GM12878 (cell line): ENCODE data around the gene LMBRD1.

Experiments
- JUNB ChIP-seq: IDR thresholded peaks from 2 replicates; pipeline ENCODE4 v1.6.1; 2016; ENCODE audit warnings: antibody characterized with exemption, mild to moderate bottlenecking
- KDM1A ChIP-seq: fragments of 200-600 bp; sonication (generic); IDR thresholded peaks from 2 replicates; pipeline ENCODE4 v1.6.1; 2016; ENCODE audit warnings: borderline replicate concordance
- MEF2A ChIP-seq: IDR thresholded peaks from 2 replicates; pipeline ENCODE4 v1.6.1; 2011; ENCODE audit warnings: low read depth, mild to moderate bottlenecking, low read length, moderate library complexity; ENCODE audit not compliant: insufficient read depth
- MXI1 ChIP-seq: fragments of 150-350 bp; IDR thresholded peaks from 2 replicates; pipeline ENCODE4 v1.6.1; 2011; ENCODE audit warnings: low read depth, mild to moderate bottlenecking, inconsistent platforms, low read length, improper control_type of control experiment
- PBX3 ChIP-seq: IDR thresholded peaks from 2 replicates; pipeline ENCODE4 v1.6.1; 2011; ENCODE audit warnings: mild to moderate bottlenecking, low read depth, low read length, moderate library complexity; ENCODE audit not compliant: insufficient replicate concordance
- POLR2A ChIP-seq: IDR thresholded peaks from 2 replicates; pipeline ENCODE4 v1.6.1; 2011; ENCODE audit warnings: low read depth, mild to moderate bottlenecking, low read length
- POLR2AphosphoS5 ChIP-seq: IDR thresholded peaks from 2 replicates; pipeline ENCODE4 v1.6.1; 2011; ENCODE audit warnings: mild to moderate bottlenecking, low read length, inconsistent platforms
- RAD21 ChIP-seq: IDR thresholded peaks from 2 replicates; pipeline ENCODE4 v1.6.1; 2011; ENCODE audit warnings: mild to moderate bottlenecking, low read depth, low read length, moderate library complexity; ENCODE audit not compliant: insufficient read depth
- ZNF274 ChIP-seq: IDR thresholded peaks from one replicate; pipeline ENCODE4 v1.8.0; 2011; ENCODE audit not compliant: insufficient read length, insufficient read depth
- TF ChIP-seq, protein P1 (sequence below): IDR thresholded peaks from 2 replicates; pipeline ENCODE4 v1.6.1; 2011; ENCODE audit warnings: low read depth, low read length, improper control_type of control experiment, borderline replicate concordance

DNA sequence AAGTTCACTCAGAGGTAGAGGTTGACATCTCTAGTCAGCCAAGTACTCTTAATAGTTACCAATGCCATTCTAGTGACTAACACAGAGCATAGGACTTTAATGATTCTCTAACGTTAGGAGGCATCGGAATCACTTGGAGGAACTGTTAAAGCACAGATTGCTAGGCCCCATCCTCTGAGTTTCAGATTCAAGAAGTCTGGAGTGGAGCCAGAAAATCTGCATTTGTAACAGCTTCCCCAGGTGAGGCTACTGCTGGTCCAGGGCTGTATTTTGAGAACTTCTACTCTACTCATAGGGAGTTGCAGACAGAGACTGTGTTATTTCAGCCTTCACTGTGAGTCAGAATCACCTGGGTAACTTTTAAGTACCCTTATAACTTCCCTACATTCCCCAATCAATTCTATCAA is 5.7 kb downstream of the LMBRD1 start:
- TF ChIP-seq PBX3 (no peak), MXI1 (no peak), POLR2A (no peak), KDM1A (no peak), RAD21 (no peak), ZNF274 (no peak), POLR2AphosphoS5 (no peak), JUNB (no peak), MEF2A (no peak)
- TF ChIP-seq, protein P1, sequence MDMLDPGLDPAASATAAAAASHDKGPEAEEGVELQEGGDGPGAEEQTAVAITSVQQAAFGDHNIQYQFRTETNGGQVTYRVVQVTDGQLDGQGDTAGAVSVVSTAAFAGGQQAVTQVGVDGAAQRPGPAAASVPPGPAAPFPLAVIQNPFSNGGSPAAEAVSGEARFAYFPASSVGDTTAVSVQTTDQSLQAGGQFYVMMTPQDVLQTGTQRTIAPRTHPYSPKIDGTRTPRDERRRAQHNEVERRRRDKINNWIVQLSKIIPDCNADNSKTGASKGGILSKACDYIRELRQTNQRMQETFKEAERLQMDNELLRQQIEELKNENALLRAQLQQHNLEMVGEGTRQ = no peak
